ENCODE data around the gene CALN1.

CALN1 gene

DNA sequence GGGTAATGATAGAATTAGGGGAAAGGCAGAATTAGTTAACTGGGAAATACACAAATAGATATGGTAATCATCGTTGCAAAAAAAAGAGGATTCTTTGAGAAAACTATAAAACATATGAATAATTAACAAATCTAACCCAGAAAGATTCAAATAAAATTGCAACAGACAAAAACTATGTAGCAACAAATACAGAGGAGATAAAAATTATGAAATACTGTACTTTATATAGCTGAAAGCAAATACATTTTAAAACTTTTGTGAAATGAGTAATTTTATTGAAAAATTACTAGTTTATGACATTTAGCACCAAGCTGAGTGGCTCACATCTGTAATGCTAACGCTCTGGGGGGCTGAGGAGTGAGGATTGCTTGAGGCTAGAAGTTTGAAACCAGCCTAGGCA lies 356.7 kb downstream of the CALN1 start:
- no peak overlapping the region for H3K4me3 ChIP-seq (ENCODE audit: control insufficient read depth, low read depth, low read length)
- TF ChIP-seq, protein P1, sequence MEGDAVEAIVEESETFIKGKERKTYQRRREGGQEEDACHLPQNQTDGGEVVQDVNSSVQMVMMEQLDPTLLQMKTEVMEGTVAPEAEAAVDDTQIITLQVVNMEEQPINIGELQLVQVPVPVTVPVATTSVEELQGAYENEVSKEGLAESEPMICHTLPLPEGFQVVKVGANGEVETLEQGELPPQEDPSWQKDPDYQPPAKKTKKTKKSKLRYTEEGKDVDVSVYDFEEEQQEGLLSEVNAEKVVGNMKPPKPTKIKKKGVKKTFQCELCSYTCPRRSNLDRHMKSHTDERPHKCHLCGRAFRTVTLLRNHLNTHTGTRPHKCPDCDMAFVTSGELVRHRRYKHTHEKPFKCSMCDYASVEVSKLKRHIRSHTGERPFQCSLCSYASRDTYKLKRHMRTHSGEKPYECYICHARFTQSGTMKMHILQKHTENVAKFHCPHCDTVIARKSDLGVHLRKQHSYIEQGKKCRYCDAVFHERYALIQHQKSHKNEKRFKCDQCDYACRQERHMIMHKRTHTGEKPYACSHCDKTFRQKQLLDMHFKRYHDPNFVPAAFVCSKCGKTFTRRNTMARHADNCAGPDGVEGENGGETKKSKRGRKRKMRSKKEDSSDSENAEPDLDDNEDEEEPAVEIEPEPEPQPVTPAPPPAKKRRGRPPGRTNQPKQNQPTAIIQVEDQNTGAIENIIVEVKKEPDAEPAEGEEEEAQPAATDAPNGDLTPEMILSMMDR (conservative IDR thresholded peaks at IDR 0.05; ENCODE audit: control insufficient read depth, insufficient read depth, low read depth, low read length) = no peak
- no peak for DNase-seq (ENCODE audit: low read depth)

DNA sequence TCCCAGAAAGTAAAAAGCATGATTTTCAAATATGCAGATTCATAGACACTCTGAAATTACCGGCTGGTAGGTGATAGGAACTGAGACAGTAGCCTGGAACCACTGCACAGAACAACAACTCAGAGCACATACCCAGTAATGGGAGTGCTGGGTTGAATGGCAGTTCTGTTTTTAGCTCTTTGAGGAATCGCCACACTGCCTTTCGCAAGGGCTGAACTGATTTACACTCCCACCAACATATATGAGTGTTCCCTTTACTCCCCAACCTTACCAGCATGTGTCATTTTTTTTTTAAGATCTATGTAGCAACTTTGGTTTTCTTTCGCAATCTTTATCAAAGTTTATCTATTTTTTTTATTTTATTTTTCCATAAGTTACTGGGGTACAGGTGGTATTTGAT lies 358.8 kb downstream of the CALN1 start:
- DNase-seq (ENCODE audit: low read depth) = no peak
- TF ChIP-seq, protein P1 (conservative IDR thresholded peaks at IDR 0.05; ENCODE audit: control insufficient read depth, insufficient read depth, low read depth, low read length) = no peak
- H3K4me3 ChIP-seq (ENCODE audit: control insufficient read depth, low read depth, low read length) = no peak overlapping the region

DNA sequence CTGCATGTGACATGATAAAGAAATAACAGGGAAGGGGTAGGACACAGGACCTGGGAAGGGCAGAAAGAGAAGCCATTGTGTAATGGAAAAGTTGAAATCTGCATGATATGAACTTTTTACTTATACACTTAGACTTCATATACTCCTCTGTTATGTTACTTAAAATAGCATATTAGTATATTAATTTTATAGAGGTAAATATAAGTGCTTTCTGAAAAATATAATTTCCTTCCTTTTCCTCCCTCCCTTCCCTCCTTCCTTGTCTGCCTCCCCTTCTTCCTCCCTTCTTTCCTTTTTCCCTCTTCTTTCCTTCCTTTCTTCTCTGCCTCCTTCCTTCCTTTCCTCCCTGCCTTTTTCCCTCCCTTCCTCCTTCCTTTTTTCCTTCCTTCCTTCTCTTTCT lies 363.7 kb downstream of the CALN1 start:
- H3K4me3 ChIP-seq (ENCODE audit: control insufficient read depth, low read depth, low read length) = no peak overlapping the region
- TF ChIP-seq, protein P1 (conservative IDR thresholded peaks at IDR 0.05; ENCODE audit: control insufficient read depth, insufficient read depth, low read depth, low read length) = no peak
- DNase-seq (ENCODE audit: low read depth) = no peak

DNA sequence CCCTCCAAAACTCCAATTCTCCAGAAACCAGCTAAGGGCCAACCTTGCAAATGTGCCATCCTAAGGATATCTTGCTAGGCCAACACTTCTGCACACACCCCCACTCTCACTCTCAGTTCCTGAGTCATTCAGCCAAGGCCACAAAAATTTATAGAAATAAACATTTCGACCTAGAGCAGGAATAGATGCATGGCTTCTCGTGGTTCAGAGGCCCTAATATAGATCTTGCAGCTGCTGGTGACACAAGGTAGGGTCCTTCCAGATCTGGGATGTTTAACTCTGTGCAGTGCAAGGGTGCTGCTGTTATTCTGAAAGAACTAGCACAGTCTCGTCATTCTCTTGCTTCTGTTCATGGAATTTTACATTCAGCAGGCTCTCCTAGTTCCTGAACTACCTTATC lies 369.3 kb downstream of the CALN1 start:
- TF ChIP-seq, protein P1 (conservative IDR thresholded peaks at IDR 0.05; ENCODE audit: control insufficient read depth, insufficient read depth, low read depth, low read length) = no peak
- H3K4me3 ChIP-seq (ENCODE audit: control insufficient read depth, low read depth, low read length) = no peak overlapping the region
- DNase-seq (ENCODE audit: low read depth) = no peak

DNA sequence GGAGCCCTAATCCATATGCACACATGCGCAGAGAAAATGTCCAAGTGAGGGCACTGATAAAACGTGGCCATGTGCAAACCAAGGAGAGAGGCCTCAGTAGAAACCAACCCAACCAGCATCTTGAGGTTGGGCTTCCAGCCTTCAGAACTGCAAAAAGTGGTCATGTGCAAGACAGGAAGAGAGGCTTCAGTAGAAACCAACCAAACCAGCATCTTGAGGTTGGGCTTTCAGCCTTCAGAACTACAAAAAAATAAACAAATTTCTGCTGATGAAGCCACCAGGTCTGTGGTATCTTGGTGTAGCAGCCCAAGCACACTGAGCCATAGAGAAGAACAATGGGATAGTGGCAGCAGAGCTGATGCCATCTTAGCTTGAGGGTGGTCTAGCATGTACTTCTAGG lies 371.5 kb downstream of the CALN1 start:
- no peak for DNase-seq (ENCODE audit: low read depth)
- TF ChIP-seq, protein P1 (conservative IDR thresholded peaks at IDR 0.05; ENCODE audit: control insufficient read depth, insufficient read depth, low read depth, low read length) = no peak
- H3K4me3 ChIP-seq (ENCODE audit: control insufficient read depth, low read depth, low read length) = no peak overlapping the region

DNA sequence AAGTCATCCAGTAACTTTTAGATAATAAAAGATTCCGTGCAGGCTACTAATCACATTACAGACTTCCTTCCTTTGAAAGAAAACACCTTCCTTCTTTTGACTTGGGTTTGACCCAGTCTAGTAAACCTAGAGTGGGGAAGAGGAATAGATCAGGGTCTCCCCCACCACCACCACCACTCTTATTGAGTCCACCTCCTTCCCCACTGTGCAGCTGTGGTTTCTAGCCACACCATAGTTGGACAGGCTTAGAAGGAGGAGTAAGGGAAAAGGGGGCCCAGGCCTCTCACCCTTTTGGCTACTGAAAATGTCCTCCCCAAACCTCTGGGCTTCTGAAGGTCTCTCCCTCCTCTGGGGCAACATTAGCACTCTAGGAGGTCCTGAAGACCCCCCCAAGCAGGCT lies 372.7 kb downstream of the CALN1 start:
- TF ChIP-seq, protein P1 (conservative IDR thresholded peaks at IDR 0.05; ENCODE audit: control insufficient read depth, insufficient read depth, low read depth, low read length) = no peak
- H3K4me3 ChIP-seq (ENCODE audit: control insufficient read depth, low read depth, low read length) = no peak overlapping the region
- DNase-seq (ENCODE audit: low read depth) = no peak
